Activated CD8-positive, alpha-beta T cell treated with anti-CD3 and anti-CD28 coated beads, Interleukin-2, amount 10 ng/mL, durations not matched to agents 7 days and 5 days (primary cell): ENCODE results near the gene MIPEP. TPM values are rescaled to one million over a fixed set of nuclear protein-coding genes. Genes with fewer than 3 reads are reported as not detected.

ENCODE experiments used
- total RNA-seq, 2 experiments: library from RNA; stranded (reverse); gene quantifications; one replicate each; pipeline ENCODE4 v1.2.3, GENCODE V29; 2021

The MIPEP gene
- total RNA-seq, 2 experiments from 2014 or later, result 9.6 to 11.6 TPM

Other genes starting within 250 kb of the MIPEP start
- gene C1QTNF9B, start 8.1 kb upstream of the MIPEP start, total RNA-seq, result not detected